CD14-positive monocyte (primary cell): ENCODE results near the gene GOLGA8O. TPM values are rescaled to one million over a fixed set of nuclear protein-coding genes. Genes with fewer than 3 reads are reported as not detected.
"Not testable (repeated sequence)": the region's sequence is repeated elsewhere in the genome, so short reads cannot be mapped to it uniquely, and the experiment has no call there.

Experiments used
- DNase-seq, 3 donors: peaks; one replicate each; pipeline ENCODE4 v3.0.0-alpha.2; 2011 to 2022
- H2AFZ ChIP-seq: 2 replicates; pipeline ENCODE4 v1.6.0; 2012; ENCODE audit warnings: mild to moderate bottlenecking, low read depth, low read length, inconsistent platforms; ENCODE audit not compliant: insufficient read depth, poor library complexity, severe bottlenecking
- H3K27ac ChIP-seq, 2 donors: 1 replicate in 1 of 2; 2 replicates in 1 of 2; pipeline ENCODE4 v1.5.1; 2012 to 2013; ENCODE audit warnings: low read length in 2 of 2, control low read depth in 1 of 2, inconsistent platforms in 1 of 2, low read depth in 1 of 2, mild to moderate bottlenecking in 1 of 2
- H3K27me3 ChIP-seq, 2 donors: one replicate each; pipeline versions ENCODE4 v1.6.0 to v1.6.1; 2011 to 2013; ENCODE audit warnings: low read length in 2 of 2; ENCODE audit not compliant: control insufficient read depth in 2 of 2, insufficient read depth in 2 of 2
- H3K36me3 ChIP-seq, 2 donors: replicated peaks in 1 of 2; 1 replicate in 1 of 2; 2 replicates in 1 of 2; pipeline versions ENCODE4 v1.5.1 to v1.6.1; 2012 to 2013; ENCODE audit warnings: low read length in 2 of 2, control low read depth in 1 of 2, inconsistent platforms in 1 of 2, mild to moderate bottlenecking in 1 of 2; ENCODE audit not compliant: insufficient read depth in 2 of 2, control insufficient read depth in 1 of 2
- H3K4me1 ChIP-seq, 2 donors: 1 replicate in 1 of 2; 2 replicates in 1 of 2; pipeline versions ENCODE4 v1.5.1 to v1.6.1; 2012 to 2013; ENCODE audit warnings: low read length in 2 of 2, control low read depth in 1 of 2, inconsistent platforms in 1 of 2, mild to moderate bottlenecking in 1 of 2, moderate library complexity in 1 of 2; ENCODE audit not compliant: insufficient read depth in 2 of 2, control insufficient read depth in 1 of 2
- H3K4me2 ChIP-seq: replicated peaks from 2 replicates; pipeline ENCODE3; 2012; ENCODE audit warnings: low read length, moderate library complexity, mild to moderate bottlenecking; ENCODE audit not compliant: poor library complexity, severe bottlenecking; ENCODE audit errors: extremely low read depth
- H3K4me3 ChIP-seq, 3 experiments: fragments of 200-600 bp in 1 of 3; sonication (generic) in 1 of 3; replicated peaks in 1 of 3; 1 replicate in 2 of 3; 2 replicates in 1 of 3; pipeline ENCODE4 v1.5.1; 2011 to 2013; ENCODE audit warnings: low read length in 3 of 3, mild to moderate bottlenecking in 3 of 3, control low read depth in 2 of 3, low read depth in 2 of 3, inconsistent platforms in 1 of 3, moderate library complexity in 1 of 3
- H3K79me2 ChIP-seq: 2 replicates; pipeline ENCODE4 v1.6.0; 2012; ENCODE audit warnings: mild to moderate bottlenecking, control low read depth, inconsistent platforms, low read length, moderate library complexity; ENCODE audit not compliant: insufficient read depth
- H3K9ac ChIP-seq: 2 replicates; pipeline ENCODE4 v1.6.0; 2017; ENCODE audit warnings: low read length, mild to moderate bottlenecking; ENCODE audit not compliant: insufficient read depth, poor library complexity, severe bottlenecking
- H3K9me3 ChIP-seq, 2 donors: replicated peaks in 1 of 2; 1 replicate in 1 of 2; 2 replicates in 1 of 2; pipeline versions ENCODE4 v1.5.1 to v1.6.1; 2012 to 2013; ENCODE audit warnings: low read length in 2 of 2, control low read depth in 1 of 2; ENCODE audit not compliant: control insufficient read depth in 1 of 2, insufficient read depth in 1 of 2
- H4K20me1 ChIP-seq: 2 replicates; pipeline ENCODE4 v1.6.0; 2012; ENCODE audit warnings: mild to moderate bottlenecking, low read length, control low read depth, moderate library complexity; ENCODE audit not compliant: insufficient read depth
- H3K27ac Mint-ChIP-seq, 7 donors: one replicate each; pipeline ENCODE4 v1.8.0; 2020; ENCODE audit warnings: mild to moderate bottlenecking in 7 of 7, mixed read lengths in 7 of 7, moderate library complexity in 6 of 7, inconsistent platforms in 2 of 7
- H3K27me3 Mint-ChIP-seq, 3 donors: one replicate each; pipeline ENCODE4 v1.8.0; 2021 to 2022; ENCODE audit warnings: low read depth in 3 of 3, mild to moderate bottlenecking in 3 of 3, mixed read lengths in 3 of 3, moderate library complexity in 3 of 3, inconsistent platforms in 1 of 3
- H3K36me3 Mint-ChIP-seq, 2 donors: one replicate each; pipeline ENCODE4 v1.8.0; 2020; ENCODE audit warnings: mixed read lengths in 2 of 2, inconsistent platforms in 1 of 2, mild to moderate bottlenecking in 1 of 2
- H3K4me1 Mint-ChIP-seq: one replicate; pipeline ENCODE4 v1.8.0; 2020; ENCODE audit warnings: mild to moderate bottlenecking, mixed read lengths
- H3K4me3 Mint-ChIP-seq, 2 donors: one replicate each; pipeline ENCODE4 v1.8.0; 2020; ENCODE audit warnings: mild to moderate bottlenecking in 2 of 2, mixed read lengths in 2 of 2, moderate library complexity in 1 of 2
- H3K9me3 Mint-ChIP-seq, 7 donors: one replicate each; pipeline ENCODE4 v1.8.0; 2020 to 2022; ENCODE audit warnings: mixed read lengths in 7 of 7, mild to moderate bottlenecking in 6 of 7, moderate library complexity in 6 of 7, inconsistent platforms in 2 of 7
- WGBS: methylation state at CpG from one replicate; pipeline ENCODE4 v1.1.5; 2013; ENCODE audit warnings: missing lambda C conversion rate; ENCODE audit not compliant: insufficient coverage; 5-methylcytosine and 5-hydroxymethylcytosine counted together
- intact Hi-C, 2 donors: fragments of 100-400 bp; cut with micrococcal nuclease; formaldehyde crosslinking; loops; one replicate each; pipeline versions ENCODE4 v1.15.0 to v1.15.1; 2023
- polyA plus RNA-seq, 3 donors: library from polyadenylated mRNA; depleted of rRNA in 1 of 3; unstranded in 2 of 3; stranded (reverse) in 1 of 3; fragments of 300-500 nt in 2 of 3; fragments of >200 nt in 1 of 3; fragmentation: Illumina TruSeq in 2 of 3; gene quantifications; 1 replicate in 2 of 3; 2 replicates in 1 of 3; pipeline ENCODE4 v1.2.3, GENCODE V29; 2012 to 2021

The GOLGA8O gene
- polyA plus RNA-seq, 3 donors, result 1.7 TPM; not detected in 2

DNA sequence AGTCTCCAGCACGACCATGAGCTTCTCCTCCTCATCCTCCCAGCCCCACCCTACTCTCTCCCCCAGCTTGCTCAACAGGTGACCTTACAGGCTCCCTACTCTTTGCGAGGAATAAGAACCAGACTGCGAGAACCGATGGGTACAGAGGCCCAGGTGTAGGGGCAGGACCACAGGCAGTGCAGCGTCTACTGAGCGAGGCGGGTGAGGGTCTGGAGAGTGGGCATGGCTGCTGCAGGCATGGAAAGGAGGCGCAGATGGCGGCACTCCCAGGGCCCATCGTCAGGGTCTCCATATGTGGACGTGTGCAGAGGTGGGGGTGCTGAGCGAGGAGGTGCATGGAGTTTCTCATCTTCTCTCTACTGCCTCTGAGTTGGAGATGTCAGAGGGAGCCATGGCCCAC lies 31.0 kb upstream of the GOLGA8O start:
- H3K9me3 Mint-ChIP-seq, intact Hi-C loops, H3K4me1 ChIP-seq, H2AFZ ChIP-seq, H3K27ac Mint-ChIP-seq, H3K27me3 Mint-ChIP-seq, H3K79me2 ChIP-seq, H3K36me3 Mint-ChIP-seq, H3K27ac ChIP-seq, H4K20me1 ChIP-seq, H3K4me1 Mint-ChIP-seq, H3K9me3 ChIP-seq, H3K4me3 ChIP-seq, H3K4me2 ChIP-seq, H3K4me3 Mint-ChIP-seq, DNase-seq, H3K36me3 ChIP-seq, H3K9ac ChIP-seq, H3K27me3 ChIP-seq: not testable (repeated sequence)
- no CpG with 5 or more reads among the region's 12 CpGs for WGBS

DNA sequence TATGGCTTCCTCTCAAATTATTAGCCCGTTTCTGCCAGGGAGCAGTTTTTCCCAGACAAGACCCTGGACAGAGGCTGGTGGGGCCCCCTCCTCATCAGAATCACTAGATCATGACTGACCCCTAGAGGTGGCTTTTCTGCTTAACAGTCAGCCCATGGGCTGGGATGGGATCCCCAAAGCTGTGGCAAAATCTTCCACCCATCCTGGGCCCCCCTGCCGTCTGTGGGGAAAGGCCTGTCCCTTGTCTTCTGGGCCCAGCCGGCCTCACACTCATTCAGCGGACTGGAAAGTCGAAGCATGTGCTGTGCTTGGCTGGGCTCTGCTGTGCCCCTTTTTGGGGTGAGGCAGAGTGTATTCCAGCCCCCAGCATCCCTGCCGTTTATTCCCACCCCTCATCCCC lies 27.9 kb upstream of the GOLGA8O start:
- H3K4me3 ChIP-seq, H3K4me3 Mint-ChIP-seq, H2AFZ ChIP-seq, H3K79me2 ChIP-seq, H3K4me1 Mint-ChIP-seq, H3K4me1 ChIP-seq, H3K27me3 ChIP-seq, H3K36me3 Mint-ChIP-seq, H3K9ac ChIP-seq, intact Hi-C loops, H3K36me3 ChIP-seq, H3K4me2 ChIP-seq, H3K9me3 ChIP-seq, H3K27ac ChIP-seq, H3K27ac Mint-ChIP-seq, H3K9me3 Mint-ChIP-seq, DNase-seq, H3K27me3 Mint-ChIP-seq, H4K20me1 ChIP-seq: not testable (repeated sequence)
- no CpG with 5 or more reads among the region's 6 CpGs for WGBS

DNA sequence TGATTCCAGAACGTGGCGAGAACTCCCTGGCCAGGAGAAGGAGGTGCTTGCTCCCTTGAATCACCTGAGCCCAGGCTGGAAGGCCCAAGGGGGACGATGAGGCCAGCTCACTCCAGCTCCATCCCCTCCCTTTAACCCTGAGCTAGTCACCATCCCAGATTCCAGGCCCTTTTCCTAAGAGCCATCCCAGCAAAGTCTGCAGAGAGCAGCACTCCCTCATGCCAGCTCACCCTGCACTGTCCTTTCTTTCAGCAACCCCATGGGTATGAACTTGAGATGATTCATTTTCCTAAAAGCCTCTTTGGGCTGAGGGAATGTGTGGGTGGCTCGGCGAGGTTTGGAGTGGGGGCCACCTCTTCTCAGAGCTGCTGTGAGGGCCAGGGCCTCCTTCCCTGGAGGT lies 26.2 kb upstream of the GOLGA8O start:
- H3K4me3 Mint-ChIP-seq, H3K27me3 Mint-ChIP-seq, H3K4me2 ChIP-seq, H3K27ac ChIP-seq, H3K4me1 ChIP-seq, H3K79me2 ChIP-seq, H3K36me3 Mint-ChIP-seq, H2AFZ ChIP-seq, H3K9me3 ChIP-seq, intact Hi-C loops, H3K27ac Mint-ChIP-seq, H3K9me3 Mint-ChIP-seq, H3K9ac ChIP-seq, DNase-seq, H3K27me3 ChIP-seq, H4K20me1 ChIP-seq, H3K4me3 ChIP-seq, H3K4me1 Mint-ChIP-seq, H3K36me3 ChIP-seq: not testable (repeated sequence)
- no CpG with 5 or more reads among the region's 5 CpGs for WGBS

GRCh38 chr15:32468076-32468475 lies 12.6 kb upstream of the GOLGA8O start:
- H3K27me3 Mint-ChIP-seq, H3K27me3 ChIP-seq: not testable (repeated sequence)

More at GRCh38 chr15:32468076-32468475, 12.6 kb upstream of the GOLGA8O start:
- H2AFZ ChIP-seq, H3K9me3 ChIP-seq, DNase-seq, H3K27ac Mint-ChIP-seq, H3K79me2 ChIP-seq, H3K4me2 ChIP-seq, H3K9me3 Mint-ChIP-seq, H3K4me1 ChIP-seq, H3K9ac ChIP-seq, H3K36me3 ChIP-seq, H3K4me3 ChIP-seq, intact Hi-C loops, H4K20me1 ChIP-seq, H3K4me3 Mint-ChIP-seq, H3K36me3 Mint-ChIP-seq, H3K4me1 Mint-ChIP-seq, H3K27ac ChIP-seq: not testable (repeated sequence)
- 94% methylated on average over 6 of the region's 23 CpGs for WGBS
